Panc1 (cell line): ENCODE data around the gene MAGI1. TPM values are rescaled to one million over a fixed set of nuclear protein-coding genes. Genes with fewer than 3 reads are reported as not detected.

Experiments
- ATAC-seq: fragments of 200-7000 bp; cut with Tn5 transposase; 2 replicates; pipeline ENCODE4 v1.9.1; 2020; ENCODE audit warnings: mild to moderate bottlenecking, moderate library complexity
- BruUV-seq: library from RNA; stranded (reverse); fragments of 400-500 nt; replicated peaks from 2 replicates; lab custom pipeline; 2021; lab: Mats Ljungman, UMichigan
- CTCF ChIA-PET: fragments of 300-600 bp; sonication (Branson Sonifier 250); formaldehyde crosslinking; loops from one replicate; lab custom pipeline; 2022; ENCODE audit warnings: antibody characterized with exemption; lab: Charles Lee
- POLR2A ChIA-PET: fragments of 300-600 bp; sonication (Branson Sonifier 250); formaldehyde crosslinking; loops from one replicate; lab custom pipeline; 2022; ENCODE audit warnings: antibody characterized with exemption; lab: Charles Lee
- DNase-seq: peaks from one replicate; pipeline ENCODE4 v3.0.0-alpha.2; 2010; ENCODE audit warnings: low read depth, low spot score
- H3K27ac ChIP-seq: 2 replicates; pipeline ENCODE4 v1.5.1; 2011; ENCODE audit warnings: mild to moderate bottlenecking, low read length, inconsistent platforms
- H3K27me3 ChIP-seq: fragments of 200-500 bp; sonication (Bioruptor generic); 2 replicates; pipeline ENCODE4 v1.6.0; 2014; ENCODE audit warnings: low read length, inconsistent platforms; ENCODE audit not compliant: control insufficient read depth, insufficient read depth
- H3K36me3 ChIP-seq: fragments of 200-500 bp; sonication (Bioruptor generic); 2 replicates; pipeline ENCODE4 v1.5.1; 2014; ENCODE audit warnings: inconsistent platforms, mild to moderate bottlenecking, low read length, moderate library complexity; ENCODE audit not compliant: control insufficient read depth, insufficient read depth
- H3K4me1 ChIP-seq: 2 replicates; pipeline ENCODE4 v1.5.1; 2011; ENCODE audit warnings: inconsistent platforms, mild to moderate bottlenecking, low read length, moderate library complexity; ENCODE audit not compliant: control insufficient read depth, insufficient read depth
- H3K4me3 ChIP-seq, 2 experiments: 2 replicates each; pipeline ENCODE4 v1.5.1; 2011 to 2012; ENCODE audit warnings: low read depth in 2 of 2, low read length in 2 of 2, mild to moderate bottlenecking in 2 of 2, inconsistent platforms in 1 of 2, moderate library complexity in 1 of 2
- H3K9me3 ChIP-seq: fragments of 200-500 bp; sonication (Bioruptor generic); 2 replicates; pipeline ENCODE4 v1.5.1; 2014; ENCODE audit warnings: low read depth, mild to moderate bottlenecking, inconsistent platforms, low read length, moderate library complexity; ENCODE audit not compliant: control insufficient read depth, insufficient read depth
- CTCF ChIP-seq: fragments of 450-650 bp; IDR thresholded peaks from 2 replicates; pipeline ENCODE4 v1.5.1; 2017; ENCODE audit warnings: mild to moderate bottlenecking
- POLR2AphosphoS5 ChIP-seq: IDR thresholded peaks from 2 replicates; pipeline ENCODE4 v1.6.1; 2012; ENCODE audit warnings: mild to moderate bottlenecking, low read depth, low read length, moderate library complexity
- REST ChIP-seq, 2 experiments: IDR thresholded peaks; 2 replicates each; pipeline ENCODE4 v1.6.1; 2011 to 2012; ENCODE audit warnings: low read depth in 2 of 2, control low read depth in 1 of 2, low read length in 1 of 2, mild to moderate bottlenecking in 1 of 2, moderate library complexity in 1 of 2; ENCODE audit not compliant: insufficient read depth in 1 of 2
- SIN3A ChIP-seq: IDR thresholded peaks from 2 replicates; pipeline ENCODE4 v1.6.1; 2012; ENCODE audit warnings: low read depth, mild to moderate bottlenecking, low read length, moderate library complexity, borderline replicate concordance; ENCODE audit not compliant: insufficient read depth
- TCF7L2 ChIP-seq: IDR thresholded peaks from 2 replicates; pipeline ENCODE4 v1.6.1; 2011; ENCODE audit warnings: mild to moderate bottlenecking, low read depth, low read length, inconsistent platforms
- in situ Hi-C: cut with HindIII; loops from 2 replicates; pipeline ENCODE4 v1.10.0; 2016; ENCODE audit warnings: low sequenced_read_pairs, low pct_unique_long_range_greater_than_20kb
- intact Hi-C: fragments of 100-400 bp; cut with micrococcal nuclease; formaldehyde crosslinking; loops from one replicate; pipeline ENCODE4 v1.10.0; 2022; ENCODE audit not compliant: unreplicated experiment
- total RNA-seq: library from RNA; stranded (reverse); gene quantifications from one replicate; pipeline ENCODE4 v1.2.1, GENCODE V29; 2021; ENCODE audit not compliant: unreplicated experiment

Gene MAGI1
- total RNA-seq, 1 experiment from 2014 or later: 9.5 TPM

GRCh38 chr3:65603631-65604030 is 435.1 kb downstream of the MAGI1 start:
- H3K27ac ChIP-seq: no peak overlapping the region
- no TSS peak for BruUV-seq
- H3K9me3 ChIP-seq: no peaks in the 10 kb centered on the region
- CTCF ChIA-PET: no interaction called here
- POLR2A ChIA-PET: no interaction called here
- no peaks in the 10 kb centered on the region for H3K27me3 ChIP-seq
- no peak for TF ChIP-seq TCF7L2
- TF ChIP-seq CTCF: no peak
- no peak for TF ChIP-seq SIN3A
- no peak for TF ChIP-seq POLR2AphosphoS5
- no peak for TF ChIP-seq REST (IDR thresholded peaks at IDR 0.05; ENCODE audit: insufficient read depth in 1 of 2, low read depth in 2 of 2, low read length in 1 of 2)
- DNase-seq (no peak), ATAC-seq (no peak)
- in situ Hi-C loops (no loop called here), intact Hi-C loops (no loop called here)
- no peaks in the 10 kb centered on the region for H3K36me3 ChIP-seq
- H3K4me3 ChIP-seq: no peak overlapping the region
- H3K4me1 ChIP-seq: no peaks in the 10 kb centered on the region

- no peaks in the 10 kb centered on the region for H3K36me3 ChIP-seq
- ATAC-seq: no peak
- no peaks in the 10 kb centered on the region for H3K27me3 ChIP-seq
- CTCF ChIA-PET: no interaction called here
- no peaks in the 10 kb centered on the region for H3K4me1 ChIP-seq
- no TSS peak for BruUV-seq
- in situ Hi-C loops (no loop called here), intact Hi-C loops (no loop called here)
- H3K27ac ChIP-seq: no peak overlapping the region
- DNase-seq: no peak
- H3K9me3 ChIP-seq: no peaks in the 10 kb centered on the region
- no peak for TF ChIP-seq TCF7L2
- no peak for TF ChIP-seq POLR2AphosphoS5
- TF ChIP-seq CTCF: no peak
- TF ChIP-seq SIN3A: no peak
- TF ChIP-seq REST (IDR thresholded peaks at IDR 0.05; ENCODE audit: insufficient read depth in 1 of 2, low read depth in 2 of 2, low read length in 1 of 2): no peak
- POLR2A ChIA-PET: no interaction called here
- no peak overlapping the region for H3K4me3 ChIP-seq
Observed at GRCh38 chr3:65600888-65601287, 437.8 kb downstream of the MAGI1 start.
